ENCODE measurements around the gene ASMT.
A peak's percentile ranks its signal among the peaks of the same experiment; 100 is the strongest.
"Not testable (repeated sequence)": the region's sequence is repeated elsewhere in the genome, so short reads cannot be mapped to it uniquely, and the experiment has no call there.

ASMT gene

DNA sequence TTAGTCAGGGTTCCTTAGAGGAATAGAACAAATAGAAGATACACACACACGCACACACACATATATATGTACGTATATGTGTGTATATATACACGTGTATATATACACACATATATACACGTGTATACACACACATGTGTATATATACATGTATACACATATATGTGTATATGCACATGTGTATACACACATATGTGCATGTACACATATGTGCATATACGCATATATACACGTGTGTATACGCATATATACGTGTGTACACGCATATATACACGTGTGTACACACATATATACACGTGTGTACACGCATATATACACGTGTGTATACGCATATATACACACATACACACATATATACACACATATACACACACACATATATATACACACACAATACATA lies 41.5 kb downstream of the ASMT start:
- DNase-seq = no peak

- peak; percentile 39 for DNase-seq
These were observed 42.7 kb downstream of the ASMT start for GRCh38 chrX:1657367-1658070.

- no peak for DNase-seq
These were observed 43.2 kb downstream of the ASMT start for GRCh38 chrX:1658071-1658491.

GRCh38 chrX:1659664-1660461 lies 45.0 kb downstream of the ASMT start:
- DNase-seq = no peak

DNA sequence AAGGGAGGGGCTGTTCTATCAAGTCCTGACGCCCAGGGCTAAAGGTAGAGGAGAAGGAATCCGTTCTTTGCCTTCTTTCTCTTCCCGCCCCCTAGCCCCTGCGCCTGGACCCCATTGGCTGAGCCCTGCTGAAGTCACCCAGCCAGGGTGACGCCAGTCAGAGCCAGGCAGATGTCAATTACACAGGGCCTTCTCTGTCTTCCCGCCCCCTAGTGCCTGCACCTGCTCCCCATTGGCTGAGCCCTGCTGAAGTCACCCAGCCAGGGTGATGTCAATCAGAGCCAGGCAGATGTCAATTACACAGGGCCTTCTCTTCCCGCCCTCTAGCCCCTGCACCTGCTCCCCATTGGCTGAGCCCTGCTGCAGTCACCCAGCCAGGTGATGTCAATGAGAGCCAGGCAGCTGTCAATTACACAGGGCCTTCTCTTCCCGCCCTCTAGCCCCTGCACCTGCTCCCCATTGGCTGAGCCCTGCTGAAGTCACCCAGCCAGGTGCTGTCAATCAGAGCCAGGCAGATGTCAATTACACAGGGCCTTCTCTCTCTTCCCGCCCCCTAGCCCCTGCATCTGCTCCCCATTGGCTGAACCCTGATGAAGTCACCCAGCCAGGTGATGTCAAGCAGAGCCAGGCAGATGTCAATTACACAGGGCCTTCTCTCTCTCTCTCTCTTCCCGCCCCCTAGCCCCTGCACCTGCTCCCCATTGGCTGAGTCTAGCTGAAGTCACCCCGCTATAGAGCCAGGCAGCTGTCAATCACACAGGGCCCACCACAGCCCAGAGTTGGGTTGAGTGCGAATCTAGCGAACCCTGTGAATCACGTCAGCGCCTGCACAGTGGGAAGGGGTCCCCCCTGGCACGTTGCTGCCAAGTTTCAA lies 46.4 kb downstream of the ASMT start:
- no peak for DNase-seq

- DNase-seq = no peak
These were observed 47.0 kb downstream of the ASMT start for GRCh38 chrX:1661922-1662221.

GRCh38 chrX:1667566-1667965 lies 52.7 kb downstream of the ASMT start:
- DNase-seq = no peak

DNA sequence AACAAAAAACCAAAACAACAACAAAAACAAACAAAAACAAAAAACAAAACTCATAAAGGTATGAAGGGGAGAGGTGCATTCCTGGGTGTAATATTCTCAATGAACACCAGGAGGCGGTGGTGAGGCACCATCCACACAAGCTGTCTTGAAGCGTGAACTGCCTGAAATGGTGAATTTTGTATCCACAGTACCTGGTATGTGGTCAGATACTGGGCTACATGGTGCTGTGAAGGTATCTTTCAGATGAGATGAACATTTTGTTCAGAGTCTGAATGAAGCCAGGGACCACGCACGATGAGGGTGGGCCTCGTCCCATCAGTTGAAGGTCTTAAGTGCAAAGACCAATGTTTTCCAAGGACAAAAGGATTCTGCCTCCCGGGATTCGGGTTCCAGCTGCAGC lies 58.5 kb downstream of the ASMT start:
- no peak for DNase-seq

DNA sequence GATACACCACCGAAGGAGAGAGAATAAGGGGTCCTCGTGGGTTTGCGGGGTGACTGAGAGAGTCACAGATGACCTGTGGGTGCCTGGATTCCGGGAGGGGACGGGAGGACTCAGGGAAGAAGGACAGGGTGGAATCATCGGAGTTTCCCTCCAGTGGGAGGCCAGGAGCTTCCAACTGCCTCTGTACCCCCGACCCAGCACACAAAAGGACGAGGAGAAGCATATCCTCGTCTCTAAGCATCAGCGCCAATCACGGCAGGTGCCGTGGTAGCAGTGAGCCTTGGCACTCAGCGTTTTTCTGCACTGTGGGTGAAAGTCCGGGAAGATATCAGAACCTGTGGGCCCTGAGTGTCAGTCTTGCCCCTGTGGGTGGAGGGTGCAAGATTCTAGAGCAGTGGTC lies 62.0 kb downstream of the ASMT start:
- DNase-seq = no peak

- DNase-seq = no peak
These were observed 64.4 kb downstream of the ASMT start for GRCh38 chrX:1679238-1679637.

- no peak for DNase-seq
These were observed 66.6 kb downstream of the ASMT start for GRCh38 chrX:1681439-1681838.

- DNase-seq = not testable (repeated sequence)
These were observed 67.0 kb downstream of the ASMT start for GRCh38 chrX:1681856-1682255.

DNA sequence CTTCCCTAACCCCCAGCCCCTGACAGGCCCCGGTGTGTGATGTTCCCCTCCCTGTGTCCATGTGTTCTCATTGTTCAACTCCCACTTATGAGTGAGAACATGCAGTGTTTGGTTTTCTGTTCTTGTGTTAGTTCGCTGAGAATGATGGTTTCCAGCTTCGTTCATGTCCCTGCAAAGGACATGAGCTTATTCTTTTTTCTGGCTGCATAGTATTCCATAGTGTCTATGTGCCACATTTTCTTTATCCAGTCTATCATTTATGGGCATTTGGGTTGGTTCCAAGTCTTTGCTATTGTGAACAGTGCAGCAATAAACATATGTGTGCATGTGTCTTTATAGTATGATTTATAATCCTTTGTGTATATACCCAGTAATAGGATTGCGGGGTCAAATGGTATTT lies 67.6 kb downstream of the ASMT start:
- not testable (repeated sequence) for DNase-seq

DNA sequence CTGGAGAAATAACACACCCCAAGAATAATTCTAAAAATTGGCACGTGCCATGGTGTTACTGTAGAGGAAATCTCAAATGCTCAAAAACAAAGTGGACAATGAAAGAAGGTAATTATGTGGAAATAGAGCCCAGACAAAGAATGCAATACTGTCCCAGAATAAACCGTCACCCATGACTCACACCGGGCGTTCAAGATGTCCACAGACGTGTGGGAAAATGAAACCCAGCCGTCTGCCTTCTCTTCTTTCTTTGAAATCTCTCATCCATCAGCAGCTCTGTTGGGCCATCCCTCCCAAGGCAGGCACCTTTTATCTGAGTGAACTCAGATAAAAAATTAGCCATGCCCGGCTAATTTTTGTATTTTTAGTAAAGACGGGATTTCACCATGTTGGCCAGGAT lies 70.0 kb downstream of the ASMT start:
- not testable (repeated sequence) for DNase-seq

- DNase-seq = not testable (repeated sequence)
These were observed 70.6 kb downstream of the ASMT start for GRCh38 chrX:1685444-1685880.

DNA sequence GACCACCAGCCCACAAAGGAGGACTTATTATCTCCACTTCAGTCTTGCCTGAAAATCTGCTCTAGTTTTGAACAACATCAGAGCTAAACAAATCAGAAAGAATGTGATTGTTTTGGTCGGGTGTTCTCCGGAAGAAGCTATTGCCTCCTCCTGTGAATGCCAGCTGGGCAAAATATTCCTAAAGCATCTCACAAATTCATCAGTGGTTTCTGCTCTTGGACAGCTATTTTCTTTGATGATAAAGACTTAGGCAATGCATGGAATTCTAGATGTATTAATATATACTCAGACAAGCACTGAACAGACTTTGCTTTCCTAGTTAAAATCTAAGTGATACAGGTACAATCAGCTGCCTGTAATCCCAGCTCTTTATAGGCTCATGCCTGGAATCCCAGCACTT lies 71.8 kb downstream of the ASMT start:
- DNase-seq = no peak
